Measurements from ENCODE around the gene MXRA7. TPM values are rescaled to one million over a fixed set of nuclear protein-coding genes. Genes with fewer than 3 reads are reported as not detected.

The MXRA7 gene
- total RNA-seq, 1 donor from 2014 or later: 54.0 TPM

GRCh38 chr17:76657505-76658241 is 53.1 kb downstream of the MXRA7 start:
- H3K9me3 Mint-ChIP-seq: peaks cover 2% of the 10 kb centered on the region
- H3K27ac Mint-ChIP-seq (ENCODE audit: unreplicated experiment): no peak overlapping the region
- H3K4me1 Mint-ChIP-seq: peaks cover 24% of the 10 kb centered on the region
- no peak for DNase-seq (ENCODE audit: low read depth, low spot score)
- no peak for TF ChIP-seq CTCF (conservative IDR thresholded peaks at IDR 0.05)
- no peaks in the 10 kb centered on the region for H3K36me3 Mint-ChIP-seq (ENCODE audit: low read depth)
- no peaks in the 10 kb centered on the region for H3K27me3 Mint-ChIP-seq (ENCODE audit: low read depth)
- no peak overlapping the region for H3K4me3 Mint-ChIP-seq

- H3K4me1 Mint-ChIP-seq: peaks cover 6% of the 10 kb centered on the region
Measured at GRCh38 chr17:76654408-76654807, 56.4 kb downstream of the MXRA7 start.

GRCh38 chr17:76650504-76650903 is 60.3 kb downstream of the MXRA7 start:
- DNase-seq (ENCODE audit: low read depth, low spot score): no peak
- TF ChIP-seq CTCF (conservative IDR thresholded peaks at IDR 0.05): no peak
- H3K36me3 Mint-ChIP-seq (ENCODE audit: low read depth): no peaks in the 10 kb centered on the region
- peaks cover 6% of the 10 kb centered on the region for H3K9me3 Mint-ChIP-seq
- no peak overlapping the region for H3K4me3 Mint-ChIP-seq
- no peaks in the 10 kb centered on the region for H3K27me3 Mint-ChIP-seq (ENCODE audit: low read depth)
- H3K27ac Mint-ChIP-seq (ENCODE audit: unreplicated experiment): no peak overlapping the region
- H3K4me1 Mint-ChIP-seq: no peaks in the 10 kb centered on the region

More at GRCh38 chr17:76654408-76654807, 56.4 kb downstream of the MXRA7 start:
- H3K36me3 Mint-ChIP-seq (ENCODE audit: low read depth): no peaks in the 10 kb centered on the region
- peak overlapping the region; percentile 62 for H3K27ac Mint-ChIP-seq (ENCODE audit: unreplicated experiment)
- no peaks in the 10 kb centered on the region for H3K27me3 Mint-ChIP-seq (ENCODE audit: low read depth)
- DNase-seq (ENCODE audit: low read depth, low spot score): no peak
- H3K9me3 Mint-ChIP-seq: peaks cover 6% of the 10 kb centered on the region
- no peak overlapping the region for H3K4me3 Mint-ChIP-seq
- TF ChIP-seq CTCF (conservative IDR thresholded peaks at IDR 0.05): no peak

GRCh38 chr17:76646712-76647111 is 64.1 kb downstream of the MXRA7 start:
- no peak overlapping the region for H3K27ac Mint-ChIP-seq (ENCODE audit: unreplicated experiment)
- H3K36me3 Mint-ChIP-seq (ENCODE audit: low read depth): no peaks in the 10 kb centered on the region
- TF ChIP-seq CTCF (conservative IDR thresholded peaks at IDR 0.05): no peak
- no peak for DNase-seq (ENCODE audit: low read depth, low spot score)
- no peaks in the 10 kb centered on the region for H3K4me1 Mint-ChIP-seq
- no peaks in the 10 kb centered on the region for H3K27me3 Mint-ChIP-seq (ENCODE audit: low read depth)
- H3K4me3 Mint-ChIP-seq: no peak overlapping the region
- H3K9me3 Mint-ChIP-seq: no peaks in the 10 kb centered on the region

GRCh38 chr17:76645481-76645880 is 65.3 kb downstream of the MXRA7 start:
- H3K27ac Mint-ChIP-seq (ENCODE audit: unreplicated experiment): no peak overlapping the region
- no peak for DNase-seq (ENCODE audit: low read depth, low spot score)
- H3K36me3 Mint-ChIP-seq (ENCODE audit: low read depth): no peaks in the 10 kb centered on the region
- no peaks in the 10 kb centered on the region for H3K9me3 Mint-ChIP-seq
- no peak overlapping the region for H3K4me3 Mint-ChIP-seq
- peaks cover 9% of the 10 kb centered on the region for H3K4me1 Mint-ChIP-seq
- no peak for TF ChIP-seq CTCF (conservative IDR thresholded peaks at IDR 0.05)
- no peaks in the 10 kb centered on the region for H3K27me3 Mint-ChIP-seq (ENCODE audit: low read depth)
